Measurements from ENCODE around the gene ATAT1. TPM values are rescaled to one million over a fixed set of nuclear protein-coding genes. Genes with fewer than 3 reads are reported as not detected.

Gene ATAT1
- total and polyA plus RNA-seq, 9 of the 15 experiments (the other 6 are each of a cell fraction or from before 2014, with no cell fraction given) = 0.65 to 5.8 (median 1.6) TPM

DNA sequence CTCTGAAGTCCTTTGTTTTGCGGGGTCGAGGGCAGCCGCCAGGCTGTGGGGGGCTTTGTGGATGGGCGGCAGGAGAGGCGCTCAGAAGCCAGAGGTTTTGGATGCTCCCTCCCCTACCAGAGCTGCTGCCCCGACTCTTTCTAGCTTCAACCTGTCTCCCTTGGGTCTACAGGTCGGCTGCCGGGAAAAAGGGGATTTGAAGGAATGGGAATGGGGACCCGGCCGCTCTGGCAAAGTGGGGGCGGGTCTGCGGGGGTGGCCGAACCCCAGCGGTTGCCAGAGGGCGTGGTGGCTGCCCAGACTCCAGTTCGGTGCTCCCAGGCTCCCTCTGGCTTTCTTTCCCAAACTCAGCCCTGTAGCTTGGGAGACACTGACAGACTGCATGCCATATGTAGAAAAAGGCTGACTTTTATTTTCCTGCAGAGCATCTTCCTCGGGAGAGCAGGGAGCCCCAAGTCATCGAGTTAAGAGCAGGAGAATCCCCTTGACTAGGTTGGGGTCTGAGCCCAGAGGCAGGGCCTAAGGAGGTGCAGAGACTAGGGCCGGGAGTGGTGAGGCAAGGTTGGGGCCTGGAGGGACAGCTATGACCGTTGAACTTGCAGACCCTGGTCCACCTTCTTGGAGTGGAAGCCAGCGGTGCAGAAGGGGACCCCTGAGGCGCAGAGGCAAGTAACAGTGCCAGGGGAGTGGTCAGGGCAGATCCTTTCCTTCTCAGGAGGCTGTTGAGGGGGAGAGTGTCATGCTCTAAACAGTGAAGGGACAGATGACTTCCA is 61.2 kb downstream of the ATAT1 start (continued):
- TF ChIP-seq, protein P1, sequence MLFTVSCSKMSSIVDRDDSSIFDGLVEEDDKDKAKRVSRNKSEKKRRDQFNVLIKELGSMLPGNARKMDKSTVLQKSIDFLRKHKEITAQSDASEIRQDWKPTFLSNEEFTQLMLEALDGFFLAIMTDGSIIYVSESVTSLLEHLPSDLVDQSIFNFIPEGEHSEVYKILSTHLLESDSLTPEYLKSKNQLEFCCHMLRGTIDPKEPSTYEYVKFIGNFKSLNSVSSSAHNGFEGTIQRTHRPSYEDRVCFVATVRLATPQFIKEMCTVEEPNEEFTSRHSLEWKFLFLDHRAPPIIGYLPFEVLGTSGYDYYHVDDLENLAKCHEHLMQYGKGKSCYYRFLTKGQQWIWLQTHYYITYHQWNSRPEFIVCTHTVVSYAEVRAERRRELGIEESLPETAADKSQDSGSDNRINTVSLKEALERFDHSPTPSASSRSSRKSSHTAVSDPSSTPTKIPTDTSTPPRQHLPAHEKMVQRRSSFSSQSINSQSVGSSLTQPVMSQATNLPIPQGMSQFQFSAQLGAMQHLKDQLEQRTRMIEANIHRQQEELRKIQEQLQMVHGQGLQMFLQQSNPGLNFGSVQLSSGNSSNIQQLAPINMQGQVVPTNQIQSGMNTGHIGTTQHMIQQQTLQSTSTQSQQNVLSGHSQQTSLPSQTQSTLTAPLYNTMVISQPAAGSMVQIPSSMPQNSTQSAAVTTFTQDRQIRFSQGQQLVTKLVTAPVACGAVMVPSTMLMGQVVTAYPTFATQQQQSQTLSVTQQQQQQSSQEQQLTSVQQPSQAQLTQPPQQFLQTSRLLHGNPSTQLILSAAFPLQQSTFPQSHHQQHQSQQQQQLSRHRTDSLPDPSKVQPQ (CRISPR knock-in tag; IDR thresholded peaks at IDR 0.05; ENCODE audit: borderline replicate concordance) = no peak
- TF ChIP-seq NR2C1 (IDR thresholded peaks at IDR 0.05) (no peak), NR2C1 (tag; IDR thresholded peaks at IDR 0.05) (no peak), NR3C1 (CRISPR knock-in tag; IDR thresholded peaks at IDR 0.05) (no peak), KDM4B (IDR thresholded peaks at IDR 0.05; ENCODE audit: borderline replicate concordance in 2 of 2, low read depth in 1 of 2) (no peak), ZC3H11A (IDR thresholded peaks at IDR 0.05; ENCODE audit: low read depth, low read length) (no peak), SMARCE1 (IDR thresholded peaks at IDR 0.05) (no peak), ZNF830 (CRISPR knock-in tag; IDR thresholded peaks at IDR 0.05) (no peak), ZNF77 (CRISPR knock-in tag; IDR thresholded peaks at IDR 0.05) (no peak), NCOA1 (IDR thresholded peaks at IDR 0.05; ENCODE audit: low read depth) (no peak), ZNF717 (CRISPR knock-in tag; IDR thresholded peaks at IDR 0.05) (no peak)
- TF ChIP-seq, protein P2, sequence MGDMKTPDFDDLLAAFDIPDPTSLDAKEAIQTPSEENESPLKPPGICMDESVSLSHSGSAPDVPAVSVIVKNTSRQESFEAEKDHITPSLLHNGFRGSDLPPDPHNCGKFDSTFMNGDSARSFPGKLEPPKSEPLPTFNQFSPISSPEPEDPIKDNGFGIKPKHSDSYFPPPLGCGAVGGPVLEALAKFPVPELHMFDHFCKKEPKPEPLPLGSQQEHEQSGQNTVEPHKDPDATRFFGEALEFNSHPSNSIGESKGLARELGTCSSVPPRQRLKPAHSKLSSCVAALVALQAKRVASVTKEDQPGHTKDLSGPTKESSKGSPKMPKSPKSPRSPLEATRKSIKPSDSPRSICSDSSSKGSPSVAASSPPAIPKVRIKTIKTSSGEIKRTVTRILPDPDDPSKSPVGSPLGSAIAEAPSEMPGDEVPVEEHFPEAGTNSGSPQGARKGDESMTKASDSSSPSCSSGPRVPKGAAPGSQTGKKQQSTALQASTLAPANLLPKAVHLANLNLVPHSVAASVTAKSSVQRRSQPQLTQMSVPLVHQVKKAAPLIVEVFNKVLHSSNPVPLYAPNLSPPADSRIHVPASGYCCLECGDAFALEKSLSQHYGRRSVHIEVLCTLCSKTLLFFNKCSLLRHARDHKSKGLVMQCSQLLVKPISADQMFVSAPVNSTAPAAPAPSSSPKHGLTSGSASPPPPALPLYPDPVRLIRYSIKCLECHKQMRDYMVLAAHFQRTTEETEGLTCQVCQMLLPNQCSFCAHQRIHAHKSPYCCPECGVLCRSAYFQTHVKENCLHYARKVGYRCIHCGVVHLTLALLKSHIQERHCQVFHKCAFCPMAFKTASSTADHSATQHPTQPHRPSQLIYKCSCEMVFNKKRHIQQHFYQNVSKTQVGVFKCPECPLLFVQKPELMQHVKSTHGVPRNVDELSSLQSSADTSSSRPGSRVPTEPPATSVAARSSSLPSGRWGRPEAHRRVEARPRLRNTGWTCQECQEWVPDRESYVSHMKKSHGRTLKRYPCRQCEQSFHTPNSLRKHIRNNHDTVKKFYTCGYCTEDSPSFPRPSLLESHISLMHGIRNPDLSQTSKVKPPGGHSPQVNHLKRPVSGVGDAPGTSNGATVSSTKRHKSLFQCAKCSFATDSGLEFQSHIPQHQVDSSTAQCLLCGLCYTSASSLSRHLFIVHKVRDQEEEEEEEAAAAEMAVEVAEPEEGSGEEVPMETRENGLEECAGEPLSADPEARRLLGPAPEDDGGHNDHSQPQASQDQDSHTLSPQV (IDR thresholded peaks at IDR 0.05) = no peak
- TF ChIP-seq, protein P3, sequence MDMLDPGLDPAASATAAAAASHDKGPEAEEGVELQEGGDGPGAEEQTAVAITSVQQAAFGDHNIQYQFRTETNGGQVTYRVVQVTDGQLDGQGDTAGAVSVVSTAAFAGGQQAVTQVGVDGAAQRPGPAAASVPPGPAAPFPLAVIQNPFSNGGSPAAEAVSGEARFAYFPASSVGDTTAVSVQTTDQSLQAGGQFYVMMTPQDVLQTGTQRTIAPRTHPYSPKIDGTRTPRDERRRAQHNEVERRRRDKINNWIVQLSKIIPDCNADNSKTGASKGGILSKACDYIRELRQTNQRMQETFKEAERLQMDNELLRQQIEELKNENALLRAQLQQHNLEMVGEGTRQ (CRISPR knock-in tag; IDR thresholded peaks at IDR 0.05) = no peak
- TF ChIP-seq, protein P4, sequence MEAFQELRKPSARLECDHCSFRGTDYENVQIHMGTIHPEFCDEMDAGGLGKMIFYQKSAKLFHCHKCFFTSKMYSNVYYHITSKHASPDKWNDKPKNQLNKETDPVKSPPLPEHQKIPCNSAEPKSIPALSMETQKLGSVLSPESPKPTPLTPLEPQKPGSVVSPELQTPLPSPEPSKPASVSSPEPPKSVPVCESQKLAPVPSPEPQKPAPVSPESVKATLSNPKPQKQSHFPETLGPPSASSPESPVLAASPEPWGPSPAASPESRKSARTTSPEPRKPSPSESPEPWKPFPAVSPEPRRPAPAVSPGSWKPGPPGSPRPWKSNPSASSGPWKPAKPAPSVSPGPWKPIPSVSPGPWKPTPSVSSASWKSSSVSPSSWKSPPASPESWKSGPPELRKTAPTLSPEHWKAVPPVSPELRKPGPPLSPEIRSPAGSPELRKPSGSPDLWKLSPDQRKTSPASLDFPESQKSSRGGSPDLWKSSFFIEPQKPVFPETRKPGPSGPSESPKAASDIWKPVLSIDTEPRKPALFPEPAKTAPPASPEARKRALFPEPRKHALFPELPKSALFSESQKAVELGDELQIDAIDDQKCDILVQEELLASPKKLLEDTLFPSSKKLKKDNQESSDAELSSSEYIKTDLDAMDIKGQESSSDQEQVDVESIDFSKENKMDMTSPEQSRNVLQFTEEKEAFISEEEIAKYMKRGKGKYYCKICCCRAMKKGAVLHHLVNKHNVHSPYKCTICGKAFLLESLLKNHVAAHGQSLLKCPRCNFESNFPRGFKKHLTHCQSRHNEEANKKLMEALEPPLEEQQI (IDR thresholded peaks at IDR 0.05) = no peak
- TF ChIP-seq, protein P5, sequence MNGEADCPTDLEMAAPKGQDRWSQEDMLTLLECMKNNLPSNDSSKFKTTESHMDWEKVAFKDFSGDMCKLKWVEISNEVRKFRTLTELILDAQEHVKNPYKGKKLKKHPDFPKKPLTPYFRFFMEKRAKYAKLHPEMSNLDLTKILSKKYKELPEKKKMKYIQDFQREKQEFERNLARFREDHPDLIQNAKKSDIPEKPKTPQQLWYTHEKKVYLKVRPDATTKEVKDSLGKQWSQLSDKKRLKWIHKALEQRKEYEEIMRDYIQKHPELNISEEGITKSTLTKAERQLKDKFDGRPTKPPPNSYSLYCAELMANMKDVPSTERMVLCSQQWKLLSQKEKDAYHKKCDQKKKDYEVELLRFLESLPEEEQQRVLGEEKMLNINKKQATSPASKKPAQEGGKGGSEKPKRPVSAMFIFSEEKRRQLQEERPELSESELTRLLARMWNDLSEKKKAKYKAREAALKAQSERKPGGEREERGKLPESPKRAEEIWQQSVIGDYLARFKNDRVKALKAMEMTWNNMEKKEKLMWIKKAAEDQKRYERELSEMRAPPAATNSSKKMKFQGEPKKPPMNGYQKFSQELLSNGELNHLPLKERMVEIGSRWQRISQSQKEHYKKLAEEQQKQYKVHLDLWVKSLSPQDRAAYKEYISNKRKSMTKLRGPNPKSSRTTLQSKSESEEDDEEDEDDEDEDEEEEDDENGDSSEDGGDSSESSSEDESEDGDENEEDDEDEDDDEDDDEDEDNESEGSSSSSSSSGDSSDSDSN (IDR thresholded peaks at IDR 0.05; ENCODE audit: borderline replicate concordance in 1 of 2, low read depth in 2 of 2, low read length in 2 of 2) = 0 out of 4 replicates have a peak, but pooled peaks of 1 of the 2 experiments have one; percentile 36

All from K562 (cell line).